Neural cell (in vitro differentiated cells): ENCODE results near the gene DENND2A. TPM values are rescaled to one million over a fixed set of nuclear protein-coding genes. Genes with fewer than 3 reads are reported as not detected.

Experiments used
- H2AFZ ChIP-seq: fragments of 200-600, 300-800 bp; sonication (generic), shearing (Covaris generic); 2 replicates; pipeline ENCODE4 v1.6.0; 2014; ENCODE audit warnings: low read depth, mild to moderate bottlenecking, antibody characterized with exemption, low read length, moderate library complexity
- H3F3A ChIP-seq: fragments of 200-600 bp; shearing (Covaris generic); 2 replicates; pipeline ENCODE4 v1.6.1; 2016; ENCODE audit warnings: mild to moderate bottlenecking, moderate library complexity, mixed read lengths, antibody characterized with exemption, low read length; ENCODE audit not compliant: insufficient read depth, poor library complexity, severe bottlenecking
- H3K27ac ChIP-seq: fragments of 200-600, 300-800 bp; sonication (generic), shearing (Covaris generic); 2 replicates; pipeline ENCODE4 v1.5.1; 2014; ENCODE audit warnings: mild to moderate bottlenecking, low read length, moderate library complexity
- H3K27me3 ChIP-seq: fragments of 300-800, 200-600 bp; sonication (generic), shearing (Covaris generic); 2 replicates; pipeline ENCODE4 v1.6.0; 2014; ENCODE audit warnings: mild to moderate bottlenecking, low read depth, low read length, moderate library complexity; ENCODE audit not compliant: insufficient read depth
- H3K36me3 ChIP-seq: fragments of 300-800, 200-600 bp; sonication (generic), shearing (Covaris generic); 2 replicates; pipeline ENCODE4 v1.5.1; 2014; ENCODE audit warnings: mild to moderate bottlenecking, antibody characterized with exemption, low read length, moderate library complexity; ENCODE audit not compliant: insufficient read depth
- H3K4me2 ChIP-seq: fragments of 300-800, 200-600 bp; sonication (generic), shearing (Covaris generic); 2 replicates; pipeline ENCODE4 v1.6.0; 2014; ENCODE audit warnings: mild to moderate bottlenecking, low read length
- H3K4me3 ChIP-seq: fragments of 300-800, 200-600 bp; sonication (generic), shearing (Covaris generic); 2 replicates; pipeline ENCODE4 v1.5.1; 2014; ENCODE audit warnings: mild to moderate bottlenecking, low read length, moderate library complexity
- H3K79me2 ChIP-seq: fragments of 200-600 bp; shearing (Covaris generic); replicated peaks from 2 replicates; pipeline ENCODE4 v1.6.0; 2014; ENCODE audit warnings: mild to moderate bottlenecking, low read length, moderate library complexity; ENCODE audit not compliant: insufficient read depth
- H3K9ac ChIP-seq: fragments of 300-800, 200-600 bp; sonication (generic), shearing (Covaris generic); 2 replicates; pipeline ENCODE4 v1.6.1; 2016; ENCODE audit warnings: mild to moderate bottlenecking, low read length, mixed read lengths
- H3K9me2 ChIP-seq: fragments of 200-600 bp; shearing (Covaris generic); 2 replicates; pipeline ENCODE4 v1.6.1; 2016; ENCODE audit warnings: mild to moderate bottlenecking, low read length, mixed read lengths; ENCODE audit not compliant: insufficient read depth
- H3K9me3 ChIP-seq: fragments of 200-600, 300-800 bp; sonication (generic), shearing (Covaris generic); 2 replicates; pipeline ENCODE4 v1.6.1; 2016; ENCODE audit warnings: mild to moderate bottlenecking, mixed run types, low read length, moderate library complexity, mixed read lengths
- H4K20me1 ChIP-seq: fragments of 200-600 bp; shearing (Covaris generic); 2 replicates; pipeline ENCODE4 v1.6.1; 2016; ENCODE audit warnings: mild to moderate bottlenecking, mixed run types; ENCODE audit not compliant: insufficient read depth
- EZH2 ChIP-seq: fragments of 200-600, 300-800 bp; shearing (Covaris generic), sonication (generic); IDR thresholded peaks from 2 replicates; pipeline ENCODE4 v1.6.1; 2014; ENCODE audit warnings: antibody characterized with exemption, low read length, borderline replicate concordance, mild to moderate bottlenecking; ENCODE audit not compliant: insufficient read depth, poor library complexity, severe bottlenecking
- POLR2AphosphoS5 ChIP-seq: IDR thresholded peaks from 2 replicates; pipeline ENCODE4 v1.6.1; 2012
- RAD21 ChIP-seq: fragments of 450-650 bp; conservative IDR thresholded peaks from 2 replicates; pipeline ENCODE4 v1.6.1; 2014; ENCODE audit warnings: antibody characterized with exemption, mild to moderate bottlenecking, moderate library complexity
- SMC3 ChIP-seq: fragments of 450-650 bp; conservative IDR thresholded peaks from 2 replicates; pipeline ENCODE4 v1.6.1; 2014; ENCODE audit warnings: antibody characterized with exemption, mild to moderate bottlenecking, moderate library complexity; ENCODE audit not compliant: poor library complexity
- TAF1 ChIP-seq: IDR thresholded peaks from 2 replicates; pipeline ENCODE4 v1.6.1; 2012; ENCODE audit warnings: low read depth
- polyA plus RNA-seq: library from polyadenylated mRNA; depleted of rRNA; stranded (reverse); fragments of >200 nt; gene quantifications from 2 replicates; pipeline ENCODE4 v1.2.3, GENCODE V29; 2014
- TF ChIP-seq, protein P1 (sequence below): IDR thresholded peaks from 2 replicates; pipeline ENCODE4 v1.6.1; 2012; ENCODE audit warnings: borderline replicate concordance

DENND2A gene
- polyA plus RNA-seq, 1 donor from 2014 or later, result 21.7 TPM

DNA sequence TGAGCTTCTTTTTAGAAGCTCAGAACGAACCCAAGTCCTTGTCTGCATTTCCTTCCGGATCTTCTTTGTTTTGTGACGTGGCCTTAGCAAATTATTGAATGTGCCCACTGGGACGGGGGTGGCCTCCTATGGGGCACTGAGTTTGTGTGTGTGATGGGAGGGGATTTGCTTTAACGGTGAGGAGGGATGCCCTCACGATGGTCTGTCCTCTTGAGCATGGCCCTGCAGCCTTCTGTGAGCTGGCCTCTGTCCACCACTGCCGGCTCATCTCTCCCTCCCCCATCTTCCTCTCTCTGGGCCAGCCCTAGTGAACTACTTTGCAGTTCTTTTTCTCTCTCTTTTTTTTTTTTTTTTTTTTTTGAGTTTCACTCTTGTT is 98.4 kb downstream of the DENND2A start:
- H4K20me1 ChIP-seq, result no peaks in the 10 kb centered on the region
- no peaks in the 10 kb centered on the region for H3K9me3 ChIP-seq
- no peak overlapping the region for H3K27ac ChIP-seq
- no peaks in the 10 kb centered on the region for H3K79me2 ChIP-seq
- H3K36me3 ChIP-seq, result peaks cover 4% of the 10 kb centered on the region
- no peak overlapping the region for H3K4me2 ChIP-seq
- no peak overlapping the region for H3K9ac ChIP-seq
- no peak for TF ChIP-seq EZH2
- no peak for TF ChIP-seq POLR2AphosphoS5
- H3K4me3 ChIP-seq, result no peak overlapping the region
- no peak overlapping the region for H2AFZ ChIP-seq
- no peaks in the 10 kb centered on the region for H3K27me3 ChIP-seq
- H3K9me2 ChIP-seq, result no peaks in the 10 kb centered on the region
- no peaks in the 10 kb centered on the region for H3F3A ChIP-seq

DNA sequence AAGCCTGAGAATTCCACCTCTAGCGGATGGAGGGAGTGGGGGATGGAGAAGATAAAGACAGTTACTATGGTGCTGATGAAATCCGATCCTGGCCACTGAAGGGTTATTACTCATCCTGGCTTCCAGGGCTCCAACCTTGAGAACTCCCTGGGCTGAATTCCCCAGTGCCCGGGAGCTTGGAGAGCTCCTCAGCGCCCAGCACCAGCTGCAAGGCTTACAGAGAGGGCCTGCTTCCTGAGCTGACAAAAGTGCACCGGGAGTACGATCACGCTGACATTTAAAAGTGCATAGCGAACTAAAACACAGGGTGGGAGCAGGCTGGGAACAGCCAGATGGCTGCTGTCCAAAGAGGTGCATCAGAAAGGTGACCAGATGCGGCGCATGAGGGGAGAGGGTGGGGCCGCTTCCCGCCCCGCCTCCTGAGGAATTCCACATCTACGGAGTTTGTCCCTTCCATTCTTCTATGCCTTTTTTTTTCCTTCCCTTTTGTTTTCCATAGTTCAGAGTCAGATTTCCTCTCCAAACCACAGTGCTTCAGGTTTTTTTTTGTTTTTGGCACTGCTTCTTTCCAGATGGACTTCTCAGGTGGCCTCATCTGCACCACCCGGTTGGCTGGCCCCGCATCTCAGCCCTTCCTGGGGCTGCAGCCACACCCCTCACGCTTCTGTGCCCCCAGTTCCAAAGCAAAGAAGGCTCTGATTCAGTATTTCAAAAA is 98.9 kb downstream of the DENND2A start:
- Histone ChIP-seq H3K4me2 (no peak overlapping the region), H3K4me3 (peak overlapping the region; percentile 18), H3F3A (no peaks in the 10 kb centered on the region), H3K27me3 (no peaks in the 10 kb centered on the region), H3K9me3 (no peaks in the 10 kb centered on the region), H3K9ac (no peak overlapping the region), H4K20me1 (no peaks in the 10 kb centered on the region), H3K79me2 (no peaks in the 10 kb centered on the region), H3K36me3 (peaks cover 4% of the 10 kb centered on the region), H3K27ac (no peak overlapping the region), H2AFZ (no peak overlapping the region), H3K9me2 (no peaks in the 10 kb centered on the region)
- TF ChIP-seq, protein P1, sequence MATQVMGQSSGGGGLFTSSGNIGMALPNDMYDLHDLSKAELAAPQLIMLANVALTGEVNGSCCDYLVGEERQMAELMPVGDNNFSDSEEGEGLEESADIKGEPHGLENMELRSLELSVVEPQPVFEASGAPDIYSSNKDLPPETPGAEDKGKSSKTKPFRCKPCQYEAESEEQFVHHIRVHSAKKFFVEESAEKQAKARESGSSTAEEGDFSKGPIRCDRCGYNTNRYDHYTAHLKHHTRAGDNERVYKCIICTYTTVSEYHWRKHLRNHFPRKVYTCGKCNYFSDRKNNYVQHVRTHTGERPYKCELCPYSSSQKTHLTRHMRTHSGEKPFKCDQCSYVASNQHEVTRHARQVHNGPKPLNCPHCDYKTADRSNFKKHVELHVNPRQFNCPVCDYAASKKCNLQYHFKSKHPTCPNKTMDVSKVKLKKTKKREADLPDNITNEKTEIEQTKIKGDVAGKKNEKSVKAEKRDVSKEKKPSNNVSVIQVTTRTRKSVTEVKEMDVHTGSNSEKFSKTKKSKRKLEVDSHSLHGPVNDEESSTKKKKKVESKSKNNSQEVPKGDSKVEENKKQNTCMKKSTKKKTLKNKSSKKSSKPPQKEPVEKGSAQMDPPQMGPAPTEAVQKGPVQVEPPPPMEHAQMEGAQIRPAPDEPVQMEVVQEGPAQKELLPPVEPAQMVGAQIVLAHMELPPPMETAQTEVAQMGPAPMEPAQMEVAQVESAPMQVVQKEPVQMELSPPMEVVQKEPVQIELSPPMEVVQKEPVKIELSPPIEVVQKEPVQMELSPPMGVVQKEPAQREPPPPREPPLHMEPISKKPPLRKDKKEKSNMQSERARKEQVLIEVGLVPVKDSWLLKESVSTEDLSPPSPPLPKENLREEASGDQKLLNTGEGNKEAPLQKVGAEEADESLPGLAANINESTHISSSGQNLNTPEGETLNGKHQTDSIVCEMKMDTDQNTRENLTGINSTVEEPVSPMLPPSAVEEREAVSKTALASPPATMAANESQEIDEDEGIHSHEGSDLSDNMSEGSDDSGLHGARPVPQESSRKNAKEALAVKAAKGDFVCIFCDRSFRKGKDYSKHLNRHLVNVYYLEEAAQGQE, result peak; percentile 56
- no peak for TF ChIP-seq TAF1
- TF ChIP-seq RAD21, result no peak
- no peak for TF ChIP-seq SMC3
- TF ChIP-seq POLR2AphosphoS5, result no peak

DNA sequence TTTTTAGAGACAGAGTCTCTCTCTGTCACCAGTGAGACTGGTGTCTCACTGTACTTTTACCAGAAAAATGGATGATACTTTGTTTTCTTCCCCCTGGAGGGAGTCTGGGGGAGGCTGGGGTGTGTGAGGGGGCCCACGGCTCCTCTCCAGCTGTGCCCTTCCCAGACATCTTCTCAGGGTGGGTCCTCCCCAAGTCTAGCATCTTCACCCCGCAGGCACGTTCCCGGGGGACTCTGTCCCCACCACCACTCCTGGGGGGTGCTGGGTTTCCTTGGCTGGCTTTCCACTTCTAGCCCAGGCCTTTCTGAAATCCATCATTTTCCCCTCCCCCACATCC is 99.5 kb downstream of the DENND2A start:
- Histone ChIP-seq H4K20me1 (no peaks in the 10 kb centered on the region), H3K27me3 (no peaks in the 10 kb centered on the region), H3K9ac (no peak overlapping the region), H3K27ac (no peak overlapping the region), H3K9me2 (no peaks in the 10 kb centered on the region), H3K36me3 (peaks cover under 1% of the 10 kb centered on the region), H3K4me3 (no peak overlapping the region), H3K79me2 (no peaks in the 10 kb centered on the region), H3F3A (no peaks in the 10 kb centered on the region), H3K4me2 (no peak overlapping the region), H3K9me3 (no peaks in the 10 kb centered on the region), H2AFZ (no peak overlapping the region)
- TF ChIP-seq, protein P1, result no peak
- no peak for TF ChIP-seq SMC3
- no peak for TF ChIP-seq RAD21
